Psoas muscle (tissue), 8 donors: ENCODE data around the gene C11orf71. TPM values are rescaled to one million over a fixed set of nuclear protein-coding genes. Genes with fewer than 3 reads are reported as not detected.

ENCODE experiments used
- ATAC-seq, 4 donors: fragments of 200-7000 bp; cut with Tn5 transposase; one replicate each; pipeline ENCODE4 v1.9.1; 2020; ENCODE audit warnings: moderate library complexity in 3 of 4, mild to moderate bottlenecking in 2 of 4
- DNase-seq, 2 donors: peaks; one replicate each; pipeline ENCODE4 v3.0.0-alpha.2; 2020
- H3K27ac ChIP-seq: fragments of 200-600 bp; one replicate; pipeline ENCODE4 v1.8.0; 2022
- H3K27me3 ChIP-seq, 3 donors: fragments of 200-600 bp in 1 of 3; one replicate each; pipeline versions ENCODE4 v1.6.1 to v1.8.0; 2013 to 2022; ENCODE audit warnings: low read length in 2 of 3, mild to moderate bottlenecking in 2 of 3, moderate library complexity in 1 of 3; ENCODE audit not compliant: insufficient read depth in 3 of 3
- H3K36me3 ChIP-seq, 2 donors: fragments of 200-600 bp in 1 of 2; one replicate each; pipeline versions ENCODE4 v1.6.1 to v1.8.0; 2013 to 2022; ENCODE audit warnings: low read depth in 1 of 2, mild to moderate bottlenecking in 1 of 2, moderate library complexity in 1 of 2; ENCODE audit not compliant: insufficient read depth in 1 of 2
- H3K4me1 ChIP-seq: fragments of 200-600 bp; one replicate; pipeline ENCODE4 v1.8.0; 2022
- H3K4me3 ChIP-seq: fragments of 200-600 bp; one replicate; pipeline ENCODE4 v1.8.0; 2022; ENCODE audit warnings: mild to moderate bottlenecking
- H3K9me3 ChIP-seq: fragments of 200-600 bp; one replicate; pipeline ENCODE4 v1.8.0; 2022
- CTCF ChIP-seq: fragments of 200-600 bp; IDR thresholded peaks from one replicate; pipeline ENCODE4 v1.8.0; 2022; ENCODE audit warnings: antibody characterized with exemption
- WGBS, 3 donors: extraction: QIAGEN DNeasy Blood & Tissue Kit; methylation state at CpG; one replicate each; pipeline versions ENCODE4 v1.1.6 to v1.1.7; 2013; 5-methylcytosine and 5-hydroxymethylcytosine counted together
- intact Hi-C, 2 donors: fragments of 100-400 bp; cut with DNase I; formaldehyde crosslinking; loops; one replicate each; pipeline versions ENCODE4 v1.11.0 to v1.14.2; 2022
- polyA plus RNA-seq, 3 donors: library from polyadenylated mRNA; stranded (reverse); fragments of 200-250 nt; gene quantifications; one replicate each; pipeline ENCODE4 v1.2.3, GENCODE V29; 2013
- total RNA-seq, 4 donors: library from RNA; stranded (reverse); fragmentation: NEBNext Ultra II Directional in 2 of 4; extraction: Animal tissue kit (Norgen Biotek cat#: 25700) in 2 of 4; gene quantifications; one replicate each; pipeline versions ENCODE4 v1.2.1 to v1.2.4, GENCODE V29; 2021 to 2023
- donor health status: healthy with polysubstance abuse.
- donor health status: DM: no; HTN: no; CAD: no; lungs with moderate emphysema.
- donor health status: Bipolar disorder and iron deficiency.
- donor health status: healthy.
- donor health status: DM: yes; HTN: yes; CAD: no.
- donor health status: DM: no; HTN: no; CAD: no.
- donor health status: DM: no; HTN: no; CAD: no.
- donor health status: DM: yes; HTN: yes; CAD: no.

Gene C11orf71
- total and polyA plus RNA-seq, 7 donors = 3.4 to 18.1 (median 10.7) TPM

- no peak overlapping the region for H3K27ac ChIP-seq
- ATAC-seq (no peak), DNase-seq (no peak)
- H3K4me3 ChIP-seq = no peak overlapping the region
- no peaks in the 10 kb centered on the region for H3K9me3 ChIP-seq
- 69 to 80% (median 75%) methylated on average over 5 of the region's 5 CpGs for WGBS, 3 donors
- TF ChIP-seq CTCF = no peak
- intact Hi-C loops = no loop called here
- no peaks in the 10 kb centered on the region for H3K4me1 ChIP-seq
- no peaks in the 10 kb centered on the region for H3K36me3 ChIP-seq
- no peaks in the 10 kb centered on the region for H3K27me3 ChIP-seq
These were observed 31.2 kb downstream of the C11orf71 start for GRCh38 chr11:114368918-114369680.

GRCh38 chr11:114367244-114367957 is 32.9 kb downstream of the C11orf71 start:
- intact Hi-C loops = no loop called here
- Histone ChIP-seq H3K9me3 (no peaks in the 10 kb centered on the region), H3K36me3 (no peaks in the 10 kb centered on the region), H3K27me3 (no peaks in the 10 kb centered on the region), H3K4me1 (no peaks in the 10 kb centered on the region), H3K4me3 (no peak overlapping the region), H3K27ac (no peak overlapping the region)
- ATAC-seq (no peak), DNase-seq (no peak)
- 66 to 77% (median 75%) methylated on average over 9 of the region's 9 CpGs for WGBS, 3 donors
- TF ChIP-seq CTCF = no peak

GRCh38 chr11:114366331-114367243 is 33.7 kb downstream of the C11orf71 start:
- Histone ChIP-seq H3K36me3 (no peaks in the 10 kb centered on the region), H3K9me3 (no peaks in the 10 kb centered on the region), H3K4me3 (no peak overlapping the region), H3K27me3 (no peaks in the 10 kb centered on the region), H3K4me1 (no peaks in the 10 kb centered on the region), H3K27ac (no peak overlapping the region)
- ATAC-seq (no peak), DNase-seq (no peak)
- intact Hi-C loops = no loop called here
- TF ChIP-seq CTCF = no peak
- WGBS, 3 donors = 66 to 71% (median 71%) methylated on average over 13 of the region's 13 CpGs

- H3K36me3 ChIP-seq = no peaks in the 10 kb centered on the region
- ATAC-seq (no peak), DNase-seq (no peak)
- WGBS, 3 donors = 63 to 71% (median 66%) methylated on average over 3 of the region's 3 CpGs
- H3K27ac ChIP-seq = no peak overlapping the region
- H3K4me1 ChIP-seq = no peaks in the 10 kb centered on the region
- H3K27me3 ChIP-seq = no peaks in the 10 kb centered on the region
- intact Hi-C loops = no loop called here
- no peak overlapping the region for H3K4me3 ChIP-seq
- H3K9me3 ChIP-seq = no peaks in the 10 kb centered on the region
- no peak for TF ChIP-seq CTCF
These were observed 37.4 kb downstream of the C11orf71 start for GRCh38 chr11:114362958-114363357.
